ENCODE results near the gene RPS16.

RPS16 gene

GRCh38 chr19:39390451-39390750, 45.3 kb downstream of the RPS16 start:
- TF ChIP-seq EGR1 (IDR thresholded peaks at IDR 0.05) (no peak), CREB1 (IDR thresholded peaks at IDR 0.05; ENCODE audit: low read depth) (peak; percentile 94)
- TF ChIP-seq, protein P1, sequence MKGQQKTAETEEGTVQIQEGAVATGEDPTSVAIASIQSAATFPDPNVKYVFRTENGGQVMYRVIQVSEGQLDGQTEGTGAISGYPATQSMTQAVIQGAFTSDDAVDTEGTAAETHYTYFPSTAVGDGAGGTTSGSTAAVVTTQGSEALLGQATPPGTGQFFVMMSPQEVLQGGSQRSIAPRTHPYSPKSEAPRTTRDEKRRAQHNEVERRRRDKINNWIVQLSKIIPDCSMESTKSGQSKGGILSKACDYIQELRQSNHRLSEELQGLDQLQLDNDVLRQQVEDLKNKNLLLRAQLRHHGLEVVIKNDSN (IDR thresholded peaks at IDR 0.05), result peak; percentile 25; the same call in 1 of the 2 replicates

GRCh38 chr19:39389631-39390414, 45.9 kb downstream of the RPS16 start:
- TF ChIP-seq CREB1 (IDR thresholded peaks at IDR 0.05; ENCODE audit: low read depth) (no peak), CEBPB (IDR thresholded peaks at IDR 0.05) (no peak), EP300 (IDR thresholded peaks at IDR 0.05; ENCODE audit: borderline replicate concordance) (no peak), ZBTB7A (IDR thresholded peaks at IDR 0.05; ENCODE audit: low read depth) (no peak), EGR1 (IDR thresholded peaks at IDR 0.05) (no peak), TAF1 (IDR thresholded peaks at IDR 0.05; ENCODE audit: low read depth) (no peak), NFIC (IDR thresholded peaks at IDR 0.05) (no peak), MAX (IDR thresholded peaks at IDR 0.05) (no peak), FOXM1 (IDR thresholded peaks at IDR 0.05; ENCODE audit: borderline replicate concordance, low read depth) (no peak), TCF12 (IDR thresholded peaks at IDR 0.05; ENCODE audit: low read depth) (no peak), RAD21 (IDR thresholded peaks at IDR 0.05; ENCODE audit: low read depth) (no peak), TEAD4 (IDR thresholded peaks at IDR 0.05) (no peak)
- TF ChIP-seq, protein P2, sequence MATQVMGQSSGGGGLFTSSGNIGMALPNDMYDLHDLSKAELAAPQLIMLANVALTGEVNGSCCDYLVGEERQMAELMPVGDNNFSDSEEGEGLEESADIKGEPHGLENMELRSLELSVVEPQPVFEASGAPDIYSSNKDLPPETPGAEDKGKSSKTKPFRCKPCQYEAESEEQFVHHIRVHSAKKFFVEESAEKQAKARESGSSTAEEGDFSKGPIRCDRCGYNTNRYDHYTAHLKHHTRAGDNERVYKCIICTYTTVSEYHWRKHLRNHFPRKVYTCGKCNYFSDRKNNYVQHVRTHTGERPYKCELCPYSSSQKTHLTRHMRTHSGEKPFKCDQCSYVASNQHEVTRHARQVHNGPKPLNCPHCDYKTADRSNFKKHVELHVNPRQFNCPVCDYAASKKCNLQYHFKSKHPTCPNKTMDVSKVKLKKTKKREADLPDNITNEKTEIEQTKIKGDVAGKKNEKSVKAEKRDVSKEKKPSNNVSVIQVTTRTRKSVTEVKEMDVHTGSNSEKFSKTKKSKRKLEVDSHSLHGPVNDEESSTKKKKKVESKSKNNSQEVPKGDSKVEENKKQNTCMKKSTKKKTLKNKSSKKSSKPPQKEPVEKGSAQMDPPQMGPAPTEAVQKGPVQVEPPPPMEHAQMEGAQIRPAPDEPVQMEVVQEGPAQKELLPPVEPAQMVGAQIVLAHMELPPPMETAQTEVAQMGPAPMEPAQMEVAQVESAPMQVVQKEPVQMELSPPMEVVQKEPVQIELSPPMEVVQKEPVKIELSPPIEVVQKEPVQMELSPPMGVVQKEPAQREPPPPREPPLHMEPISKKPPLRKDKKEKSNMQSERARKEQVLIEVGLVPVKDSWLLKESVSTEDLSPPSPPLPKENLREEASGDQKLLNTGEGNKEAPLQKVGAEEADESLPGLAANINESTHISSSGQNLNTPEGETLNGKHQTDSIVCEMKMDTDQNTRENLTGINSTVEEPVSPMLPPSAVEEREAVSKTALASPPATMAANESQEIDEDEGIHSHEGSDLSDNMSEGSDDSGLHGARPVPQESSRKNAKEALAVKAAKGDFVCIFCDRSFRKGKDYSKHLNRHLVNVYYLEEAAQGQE (IDR thresholded peaks at IDR 0.05; ENCODE audit: low read depth), result no peak

DNA sequence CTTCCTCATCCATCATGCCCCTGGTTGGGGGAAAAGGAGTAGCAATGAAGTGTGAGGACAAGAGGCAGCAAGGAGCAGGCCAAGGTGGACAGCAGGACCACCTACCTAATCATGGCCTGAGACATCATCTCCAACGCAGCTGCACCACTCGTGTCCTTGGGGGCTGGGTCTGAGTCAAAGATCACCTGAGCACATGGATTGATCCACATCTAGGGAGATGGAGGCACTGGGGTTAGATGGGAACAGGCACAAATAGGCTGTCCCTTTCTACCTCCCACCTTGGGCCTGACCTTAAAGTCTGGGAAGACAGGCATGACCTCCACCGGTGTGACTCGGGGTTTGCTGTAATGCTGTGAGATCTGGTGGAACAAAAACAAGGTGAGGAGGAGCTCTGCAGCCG, 47.1 kb downstream of the RPS16 start:
- TF ChIP-seq RAD21 (IDR thresholded peaks at IDR 0.05; ENCODE audit: low read depth) (no peak), MAX (IDR thresholded peaks at IDR 0.05) (no peak), TAF1 (IDR thresholded peaks at IDR 0.05; ENCODE audit: low read depth) (no peak), ZBTB7A (IDR thresholded peaks at IDR 0.05; ENCODE audit: low read depth) (no peak), YY1 (IDR thresholded peaks at IDR 0.05; ENCODE audit: low read depth) (no peak), CREB1 (IDR thresholded peaks at IDR 0.05; ENCODE audit: low read depth) (no peak), FOXM1 (IDR thresholded peaks at IDR 0.05; ENCODE audit: borderline replicate concordance, low read depth) (no peak), NFIC (IDR thresholded peaks at IDR 0.05) (no peak), TEAD4 (IDR thresholded peaks at IDR 0.05) (no peak), CEBPB (IDR thresholded peaks at IDR 0.05) (no peak), TCF12 (IDR thresholded peaks at IDR 0.05; ENCODE audit: low read depth) (no peak), EGR1 (IDR thresholded peaks at IDR 0.05) (no peak), EP300 (IDR thresholded peaks at IDR 0.05; ENCODE audit: borderline replicate concordance) (no peak)
- TF ChIP-seq, protein P1 (IDR thresholded peaks at IDR 0.05), result no peak
- TF ChIP-seq, protein P2 (IDR thresholded peaks at IDR 0.05; ENCODE audit: low read depth), result no peak

DNA sequence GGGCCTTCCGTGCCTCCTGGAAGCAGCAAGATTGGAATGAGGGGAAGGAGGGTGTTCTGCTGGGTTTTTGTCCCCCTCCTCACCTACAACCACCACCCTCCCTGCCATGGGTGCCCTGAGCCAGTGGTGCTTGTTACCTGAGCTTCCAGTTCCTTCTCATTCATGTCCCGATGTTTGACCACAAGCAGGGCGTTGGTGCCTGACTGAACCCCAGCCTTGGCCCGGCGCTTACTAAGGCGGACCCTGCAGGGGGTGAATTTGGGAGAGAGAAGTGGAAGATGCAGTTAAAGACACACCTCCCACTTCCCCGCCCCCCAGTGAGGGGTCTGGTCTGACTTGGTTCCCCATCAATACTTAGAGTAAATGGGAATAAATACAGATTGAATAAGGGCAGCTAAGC, 49.2 kb downstream of the RPS16 start:
- TF ChIP-seq NFIC (IDR thresholded peaks at IDR 0.05) (no peak), CEBPB (IDR thresholded peaks at IDR 0.05) (no peak), EGR1 (IDR thresholded peaks at IDR 0.05) (no peak), ZBTB7A (IDR thresholded peaks at IDR 0.05; ENCODE audit: low read depth) (no peak), TCF12 (IDR thresholded peaks at IDR 0.05; ENCODE audit: low read depth) (no peak), FOXM1 (IDR thresholded peaks at IDR 0.05; ENCODE audit: borderline replicate concordance, low read depth) (no peak), RAD21 (IDR thresholded peaks at IDR 0.05; ENCODE audit: low read depth) (no peak), CREB1 (IDR thresholded peaks at IDR 0.05; ENCODE audit: low read depth) (no peak), TAF1 (IDR thresholded peaks at IDR 0.05; ENCODE audit: low read depth) (no peak)
- TF ChIP-seq, protein P1 (IDR thresholded peaks at IDR 0.05), result no peak
- TF ChIP-seq, protein P2 (IDR thresholded peaks at IDR 0.05; ENCODE audit: low read depth), result no peak
